K562 (cell line): Measurements from ENCODE around the gene ETS2. TPM values are rescaled to one million over a fixed set of nuclear protein-coding genes. Genes with fewer than 3 reads are reported as not detected.

Experiments
- CHD4 ChIP-seq: fragments of 200-600 bp; sonication (generic); IDR thresholded peaks from 3 replicates; pipeline ENCODE4 v1.6.1; 2012; ENCODE audit warnings: low read depth, mild to moderate bottlenecking, mixed read lengths, low read length, inconsistent platforms; ENCODE audit not compliant: insufficient read depth, insufficient replicate concordance, poor library complexity, severe bottlenecking
- E2F8 ChIP-seq: fragments of 450-650 bp; IDR thresholded peaks from 2 replicates; pipeline ENCODE4 v1.7.1; 2018; ENCODE audit warnings: mild to moderate bottlenecking, low read depth; ENCODE audit not compliant: partially characterized antibody
- ETV1 ChIP-seq: fragments of 450-650 bp; conservative IDR thresholded peaks from 2 replicates; pipeline ENCODE4 v1.6.1; 2016; ENCODE audit warnings: missing genetic modification characterization, control low read depth, low read depth, missing compliant biosample characterization
- GATA2 ChIP-seq: sonication (generic); formaldehyde crosslinking; IDR thresholded peaks from 2 replicates; pipeline ENCODE4 v1.4.0; 2020; ENCODE audit warnings: mild to moderate bottlenecking, missing genetic modification reagents
- HINFP ChIP-seq: fragments of 450-650 bp; conservative IDR thresholded peaks from 2 replicates; pipeline ENCODE4 v1.6.1; 2016; ENCODE audit warnings: missing genetic modification characterization, low read depth, mild to moderate bottlenecking, control low read depth, missing compliant biosample characterization
- ILK ChIP-seq: fragments of 450-650 bp; IDR thresholded peaks from 2 replicates; pipeline ENCODE4 v1.6.1; 2016; ENCODE audit warnings: missing genetic modification characterization, low read depth, mild to moderate bottlenecking, missing compliant biosample characterization, moderate library complexity, borderline replicate concordance
- KAT2B ChIP-seq: IDR thresholded peaks from one replicate; pipeline ENCODE4 v1.6.1; 2012; ENCODE audit warnings: low read depth, mild to moderate bottlenecking, control low read depth, inconsistent platforms, low read length, moderate library complexity
- KLF6 ChIP-seq: fragments of 250-450 bp; sonication (Bioruptor Pico); IDR thresholded peaks from 2 replicates; pipeline ENCODE4 v1.4.0; 2020; ENCODE audit warnings: mild to moderate bottlenecking, moderate library complexity, borderline replicate concordance
- MYBL2 ChIP-seq, 2 experiments: fragments of 450-650 bp in 1 of 2; sonication (generic) in 1 of 2; formaldehyde crosslinking in 1 of 2; IDR thresholded peaks; 2 replicates each; pipeline versions ENCODE4 v1.6.1 to v1.8.1; 2017 to 2022; ENCODE audit warnings: borderline replicate concordance in 1 of 2, inconsistent platforms in 1 of 2, low read depth in 1 of 2, mild to moderate bottlenecking in 1 of 2, missing genetic modification reagents in 1 of 2, moderate library complexity in 1 of 2
- PHB2 ChIP-seq: fragments of 450-650 bp; IDR thresholded peaks from 2 replicates; pipeline ENCODE4 v1.6.1; 2017; ENCODE audit warnings: low read depth
- PRMT5 ChIP-seq: sonication (generic); formaldehyde crosslinking; IDR thresholded peaks from 2 replicates; pipeline ENCODE4 v1.5.0; 2020; ENCODE audit warnings: missing genetic modification reagents
- TOE1 ChIP-seq, 2 experiments: fragments of 450-650 bp in 1 of 2; sonication (generic) in 1 of 2; formaldehyde crosslinking in 1 of 2; IDR thresholded peaks; 2 replicates each; pipeline versions ENCODE4 v1.7.1 to v1.8.0; 2016 to 2022; ENCODE audit warnings: borderline replicate concordance in 2 of 2, mild to moderate bottlenecking in 2 of 2, antibody characterized with exemption in 1 of 2, inconsistent platforms in 1 of 2, low read depth in 1 of 2, missing genetic modification reagents in 1 of 2, moderate library complexity in 1 of 2
- TSC22D4 ChIP-seq: fragments of 450-650 bp; IDR thresholded peaks from 2 replicates; pipeline ENCODE4 v1.6.1; 2016; ENCODE audit warnings: missing genetic modification characterization, missing biosample characterization, control low read depth
- UBTF ChIP-seq, 2 experiments: IDR thresholded peaks; 2 replicates each; pipeline ENCODE4 v1.6.1; 2012; ENCODE audit warnings: improper control_type of control experiment in 2 of 2, low read depth in 2 of 2, low read length in 2 of 2, borderline replicate concordance in 1 of 2
- YY1 ChIP-seq, 3 experiments: IDR thresholded peaks; 2 replicates each; pipeline ENCODE4 v1.6.1; 2011; ENCODE audit warnings: low read length in 2 of 3, mild to moderate bottlenecking in 2 of 3, moderate library complexity in 2 of 3, borderline replicate concordance in 1 of 3, control low read depth in 1 of 3, low read depth in 1 of 3; ENCODE audit not compliant: insufficient read depth in 3 of 3, insufficient replicate concordance in 2 of 3, control insufficient read depth in 1 of 3, insufficient read length in 1 of 3; ENCODE audit errors: extremely low read depth in 1 of 3
- ZNF589 ChIP-seq: fragments of 200-800 bp; sonication (Bioruptor generic); IDR thresholded peaks from 2 replicates; pipeline ENCODE4 v1.6.1; 2016; ENCODE audit warnings: low read depth, missing genetic modification characterization, missing compliant biosample characterization
- ZNF766 ChIP-seq: fragments of 200-800 bp; sonication (Bioruptor generic); conservative IDR thresholded peaks from 2 replicates; pipeline ENCODE4 v1.6.1; 2016; ENCODE audit warnings: missing genetic modification characterization, missing compliant biosample characterization
- polyA plus RNA-seq, 8 experiments: library from polyadenylated mRNA; depleted of rRNA in 4 of 8; stranded (reverse) in 5 of 8; unstranded in 3 of 8; fragments of >200 nt; fragmentation: Nextera tagmentation in 2 of 8; fragmentation: Illumina TruSeq in 1 of 8; extraction: Ambion mirVana in 2 of 8; extraction: Trizol in 1 of 8; gene quantifications; 2 replicates each; pipeline versions ENCODE4 v1.2.1 to v1.2.3, GENCODE V29; 2011 to 2014; ENCODE audit warnings: inconsistent platforms in 1 of 8, missing spikeins in 1 of 8
- total RNA-seq, 7 experiments: library from RNA; depleted of rRNA in 6 of 7; stranded (reverse); fragments of >200 nt in 6 of 7; fragmentation: Illumina TruSeq in 2 of 7; extraction: Trizol in 2 of 7; gene quantifications; 2 replicates each; pipeline versions ENCODE4 v1.2.1 to v1.2.3, GENCODE V29; 2011 to 2021; ENCODE audit warnings: low replicate concordance in 1 of 7

The ETS2 gene
- total and polyA plus RNA-seq, 9 of the 15 experiments (the other 6 are each of a cell fraction or from before 2014, with no cell fraction given): 1.7 to 24.4 (median 12.2) TPM

GRCh38 chr21:38848187-38848609, 42.5 kb downstream of the ETS2 start (continued):
- no peak for TF ChIP-seq YY1 (IDR thresholded peaks at IDR 0.05; ENCODE audit: borderline replicate concordance in 1 of 3, control insufficient read depth in 1 of 3, extremely low read depth in 1 of 3, insufficient read depth in 3 of 3, insufficient read length in 1 of 3, insufficient replicate concordance in 2 of 3, low read depth in 1 of 3, low read length in 2 of 3)
- no peak for TF ChIP-seq HINFP
- TF ChIP-seq UBTF (IDR thresholded peaks at IDR 0.05; ENCODE audit: borderline replicate concordance in 1 of 2, low read depth in 2 of 2, low read length in 2 of 2): no peak
- TF ChIP-seq PHB2: no peak
- no peak for TF ChIP-seq TSC22D4 (tag)
- 0 out of 2 replicates have a peak, but pooled peaks have one; percentile 12 for TF ChIP-seq ETV1 (tag)
- peak; percentile 70; the same call in 1 of the 2 replicates for TF ChIP-seq TOE1 (IDR thresholded peaks at IDR 0.05; ENCODE audit: borderline replicate concordance)
- no peak for TF ChIP-seq TOE1 (CRISPR knock-in tag; IDR thresholded peaks at IDR 0.05; ENCODE audit: borderline replicate concordance, low read depth)
- peak; percentile 72 for TF ChIP-seq ZNF766 (CRISPR knock-in tag)
- no peak for TF ChIP-seq E2F8
- TF ChIP-seq KLF6 (CRISPR knock-in tag): no peak
- TF ChIP-seq KAT2B: no peak
- TF ChIP-seq MYBL2 (IDR thresholded peaks at IDR 0.05; ENCODE audit: low read depth): no peak
- TF ChIP-seq MYBL2 (CRISPR knock-in tag; IDR thresholded peaks at IDR 0.05; ENCODE audit: borderline replicate concordance): no peak
- no peak for TF ChIP-seq ILK (tag)
- no peak for TF ChIP-seq CHD4
- no peak for TF ChIP-seq GATA2 (CRISPR knock-in tag)
- TF ChIP-seq ZNF589 (CRISPR knock-in tag): peak; percentile 69
- no peak for TF ChIP-seq PRMT5
